NB4 (cell line): ENCODE measurements around the gene RAP1GAP.

Source experiments
- DNase-seq: peaks from one replicate; pipeline ENCODE4 v3.0.0; 2010; ENCODE audit warnings: low read depth
- H3K4me3 ChIP-seq: one replicate; pipeline ENCODE4 v1.5.1; 2011; ENCODE audit warnings: mild to moderate bottlenecking, low read depth, low read length, moderate library complexity
- CTCF ChIP-seq: IDR thresholded peaks from one replicate; pipeline ENCODE4 v1.5.1; 2012; ENCODE audit warnings: low read depth, low read length
- MAX ChIP-seq: IDR thresholded peaks from 2 replicates; pipeline ENCODE4 v1.6.1; 2011; ENCODE audit warnings: low read depth, low read length
- MYC ChIP-seq: IDR thresholded peaks from 2 replicates; pipeline ENCODE4 v1.6.1; 2011; ENCODE audit warnings: low read depth, low read length
- POLR2A ChIP-seq: IDR thresholded peaks from 2 replicates; pipeline ENCODE4 v1.6.1; 2011; ENCODE audit warnings: mild to moderate bottlenecking; ENCODE audit not compliant: insufficient read length; ENCODE audit errors: extremely low read depth

The RAP1GAP gene

DNA sequence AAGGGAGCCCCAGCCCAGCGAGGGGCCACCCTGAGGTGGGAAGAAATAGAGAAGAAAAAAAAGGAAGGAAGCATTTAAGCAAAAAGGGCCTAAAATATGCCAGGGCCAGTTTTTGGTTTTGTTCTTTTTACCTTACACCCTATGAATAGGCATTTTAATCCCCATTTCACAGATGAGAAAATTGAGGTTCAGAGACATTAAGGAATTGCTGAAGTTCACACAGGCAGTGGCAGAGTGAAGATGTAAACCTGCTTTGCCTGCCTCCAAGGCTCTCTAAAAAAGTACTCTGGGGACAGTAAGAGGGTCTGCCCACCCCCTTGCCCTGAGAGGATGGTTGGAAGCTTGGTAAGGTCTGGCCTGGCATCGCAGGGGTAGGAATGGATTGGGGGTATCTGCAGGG lies 19.8 kb downstream of the RAP1GAP start:
- no peak overlapping the region for H3K4me3 ChIP-seq
- no peak for DNase-seq
- TF ChIP-seq POLR2A (no peak), MAX (no peak), CTCF (no peak), MYC (no peak)

- TF ChIP-seq CTCF (no peak), MYC (no peak), MAX (no peak)
- no peak for DNase-seq
- H3K4me3 ChIP-seq = no peak overlapping the region
Measured at GRCh38 chr1:21648791-21649190, 20.4 kb downstream of the RAP1GAP start.

- TF ChIP-seq POLR2A (no peak), MAX (no peak), CTCF (no peak), MYC (no peak)
- no peak for DNase-seq
- H3K4me3 ChIP-seq = no peak overlapping the region
Measured at GRCh38 chr1:21648352-21648730, 20.8 kb downstream of the RAP1GAP start.

GRCh38 chr1:21647431-21648351 lies 21.5 kb downstream of the RAP1GAP start:
- TF ChIP-seq MAX = peak; percentile 88
- no peak for TF ChIP-seq CTCF
- peak; percentile 79 for TF ChIP-seq MYC
- no peak for TF ChIP-seq POLR2A
- peak; percentile 78 for DNase-seq
- no peak overlapping the region for H3K4me3 ChIP-seq

DNA sequence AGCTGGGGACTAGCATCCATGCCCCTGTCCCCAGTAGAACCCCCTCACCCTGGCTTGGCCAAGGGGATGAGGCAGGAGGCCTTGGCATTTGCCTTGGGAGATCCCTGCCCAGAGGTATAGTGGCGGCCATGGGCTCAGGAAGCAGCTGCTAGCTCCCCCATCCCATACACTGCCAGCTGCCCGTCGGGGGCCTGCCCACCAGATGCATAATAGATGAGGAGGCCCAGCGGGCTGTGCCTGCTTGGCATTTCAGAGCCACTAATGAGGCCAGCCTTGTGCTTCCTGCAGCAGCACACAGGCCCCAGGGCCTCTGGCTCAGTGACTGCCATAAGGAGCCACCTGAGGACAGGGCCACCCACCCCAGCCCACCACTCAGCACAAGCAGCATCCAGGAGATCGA lies 23.6 kb downstream of the RAP1GAP start:
- DNase-seq = no peak
- no peak overlapping the region for H3K4me3 ChIP-seq
- TF ChIP-seq MAX (no peak), MYC (no peak), POLR2A (no peak), CTCF (no peak)
